Hippocampal formation (tissue), 2 donors: ENCODE data around the gene ANAPC15.

Source experiments
- DNase-seq, 2 donors: peaks; one replicate each; lab custom pipeline; 2025; lab: John Stamatoyannopoulos, UW

Gene ANAPC15

GRCh38 chr11:72085621-72086351 lies 26.7 kb downstream of the ANAPC15 start:
- peak; percentile 43 to 73 for DNase-seq

- no peak for DNase-seq
Observed at GRCh38 chr11:72084965-72085364, 27.5 kb downstream of the ANAPC15 start.

GRCh38 chr11:72084076-72084475 lies 28.4 kb downstream of the ANAPC15 start:
- DNase-seq = no peak

- DNase-seq = no peak
Observed at GRCh38 chr11:72083414-72083813, 29.1 kb downstream of the ANAPC15 start.

- DNase-seq = no peak
Observed at GRCh38 chr11:72081821-72082453, 30.6 kb downstream of the ANAPC15 start.

- no peak for DNase-seq
Observed at GRCh38 chr11:72081184-72081644, 31.3 kb downstream of the ANAPC15 start.

- DNase-seq = peak; percentile 96 to 100
Observed at GRCh38 chr11:72080326-72081183, 31.9 kb downstream of the ANAPC15 start, which contains the start of the genes LRRC51 and NUMA1. TSS of gene LRRC51 (plus strand) at chr11:72080850. CDS start at chr11:72089084, 8,234 bp downstream. TSS of gene NUMA1 (minus strand) at chr11:72080542. CDS start at chr11:72035943, 44,599 bp downstream.

- no peak for DNase-seq
Observed at GRCh38 chr11:72079819-72080325, 32.6 kb downstream of the ANAPC15 start.

GRCh38 chr11:72078477-72078876 lies 34.0 kb downstream of the ANAPC15 start:
- DNase-seq = no peak

GRCh38 chr11:72075756-72076155 lies 36.7 kb downstream of the ANAPC15 start:
- DNase-seq = no peak

- peak in 1 of 2 donors; percentile 6 for DNase-seq
Observed at GRCh38 chr11:72075109-72075508, 37.4 kb downstream of the ANAPC15 start.

GRCh38 chr11:72072348-72072747 lies 40.1 kb downstream of the ANAPC15 start:
- no peak for DNase-seq

GRCh38 chr11:72070491-72070890 lies 42.0 kb downstream of the ANAPC15 start:
- no peak for DNase-seq

- peak; percentile 36 to 43 for DNase-seq
Observed at GRCh38 chr11:72069787-72070251, 42.7 kb downstream of the ANAPC15 start.

GRCh38 chr11:72069200-72069599 lies 43.3 kb downstream of the ANAPC15 start:
- DNase-seq = no peak

GRCh38 chr11:72067676-72068075 lies 44.8 kb downstream of the ANAPC15 start:
- DNase-seq = no peak

GRCh38 chr11:72067266-72067665 lies 45.2 kb downstream of the ANAPC15 start:
- DNase-seq = no peak

- DNase-seq = no peak
Observed at GRCh38 chr11:72066855-72067254, 45.6 kb downstream of the ANAPC15 start.

- no peak for DNase-seq
Observed at GRCh38 chr11:72061739-72062396, 50.6 kb downstream of the ANAPC15 start.
